Fibroblast of lung (primary cell): ENCODE results near the gene KCNJ10. TPM values are rescaled to one million over a fixed set of nuclear protein-coding genes. Genes with fewer than 3 reads are reported as not detected.

Source experiments
- DNase-seq, 2 donors: peaks; one replicate each; pipeline versions ENCODE4 v3.0.0 to v3.0.0-alpha.2; 2010; ENCODE audit warnings: low read depth in 2 of 2
- H2AFZ ChIP-seq: 2 replicates; pipeline ENCODE4 v1.5.1; 2012; ENCODE audit warnings: low read length, control low read depth, inconsistent platforms
- H3K27ac ChIP-seq: 2 replicates; pipeline ENCODE4 v1.5.1; 2011; ENCODE audit warnings: low read length, control low read depth; ENCODE audit not compliant: insufficient read depth
- H3K27me3 ChIP-seq: 2 replicates; pipeline ENCODE4 v1.5.1; 2011; ENCODE audit warnings: mild to moderate bottlenecking, low read length; ENCODE audit not compliant: control insufficient read depth, insufficient read depth
- H3K36me3 ChIP-seq: 2 replicates; pipeline ENCODE4 v1.5.1; 2011; ENCODE audit warnings: low read length; ENCODE audit not compliant: control insufficient read depth, insufficient read depth
- H3K4me1 ChIP-seq: 2 replicates; pipeline ENCODE4 v1.5.1; 2011; ENCODE audit warnings: low read length; ENCODE audit not compliant: control insufficient read depth, insufficient read depth; ENCODE audit errors: extremely low read depth
- H3K4me2 ChIP-seq: 2 replicates; pipeline ENCODE4 v1.5.1; 2011; ENCODE audit warnings: low read length, control low read depth; ENCODE audit not compliant: insufficient read depth; ENCODE audit errors: extremely low read depth
- H3K4me3 ChIP-seq, 4 experiments: fragments of 200-600 bp in 1 of 4; sonication (generic) in 1 of 4; replicated peaks in 1 of 4; 2 replicates each; pipeline ENCODE4 v1.5.1; 2011 to 2016; ENCODE audit warnings: low read length in 4 of 4, low read depth in 3 of 4, mild to moderate bottlenecking in 3 of 4, control low read depth in 2 of 4, inconsistent platforms in 1 of 4, mixed read lengths in 1 of 4; ENCODE audit not compliant: insufficient read depth in 1 of 4; ENCODE audit errors: control extremely low read depth in 1 of 4
- H3K79me2 ChIP-seq: 2 replicates; pipeline ENCODE4 v1.5.1; 2012; ENCODE audit warnings: mild to moderate bottlenecking, low read length, inconsistent platforms; ENCODE audit not compliant: control insufficient read depth, insufficient read depth
- H3K9ac ChIP-seq: 2 replicates; pipeline ENCODE4 v1.5.1; 2011; ENCODE audit warnings: mild to moderate bottlenecking, low read length, control low read depth; ENCODE audit not compliant: insufficient read depth
- H3K9me3 ChIP-seq: 2 replicates; pipeline ENCODE4 v1.5.1; 2012; ENCODE audit warnings: low read depth, low read length; ENCODE audit not compliant: control insufficient read depth, insufficient read depth
- H4K20me1 ChIP-seq: 2 replicates; pipeline ENCODE4 v1.5.1; 2011; ENCODE audit warnings: low read length; ENCODE audit not compliant: control insufficient read depth, insufficient read depth; ENCODE audit errors: extremely low read depth
- EZH2 ChIP-seq: IDR thresholded peaks from 2 replicates; pipeline ENCODE4 v1.5.1; 2012; ENCODE audit warnings: low read length, control low read depth, mild to moderate bottlenecking; ENCODE audit errors: missing control alignments
- polyA plus RNA-seq, 2 donors: library from polyadenylated mRNA; depleted of rRNA in 1 of 2; stranded (reverse) in 1 of 2; unstranded in 1 of 2; fragments of >200 nt; gene quantifications; 2 replicates each; pipeline ENCODE4 v1.2.1, GENCODE V29; 2011 to 2012; ENCODE audit warnings: missing spikeins in 1 of 2
- total RNA-seq: library from RNA; depleted of rRNA; stranded (reverse); fragments of >200 nt; gene quantifications from 2 replicates; pipeline ENCODE4 v1.2.1, GENCODE V29; 2014
- TF ChIP-seq, protein P1 (sequence below), 2 donors: IDR thresholded peaks in 1 of 2; conservative IDR thresholded peaks in 1 of 2; 1 replicate in 1 of 2; 2 replicates in 1 of 2; pipeline ENCODE4 v1.5.1; 2011 to 2012; ENCODE audit warnings: low read length in 2 of 2, control low read depth in 1 of 2, inconsistent platforms in 1 of 2, low read depth in 1 of 2, mild to moderate bottlenecking in 1 of 2

The KCNJ10 gene
- total and polyA plus RNA-seq, 2 donors (not counting 1 experiment from before 2014, with no cell fraction given): not detected

DNA sequence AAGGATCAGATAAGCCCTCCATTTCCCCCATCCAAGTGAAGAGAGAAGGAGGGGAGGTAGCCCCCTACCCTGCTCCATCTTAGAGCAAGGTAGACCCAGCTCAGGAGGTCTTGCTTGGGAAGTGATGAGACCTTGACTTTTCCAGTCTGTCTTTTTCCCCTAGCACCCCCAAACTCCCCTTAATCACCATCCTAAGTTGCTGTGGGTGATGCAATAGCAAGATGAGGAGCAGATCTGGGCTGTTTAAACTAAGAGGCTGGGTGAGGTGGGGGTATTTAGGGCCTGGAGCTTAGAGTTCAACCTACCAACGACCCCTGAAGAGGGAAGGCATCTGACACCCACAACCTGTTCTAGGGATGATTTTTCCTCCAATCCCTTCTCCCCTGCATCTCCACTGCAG, 47.3 kb upstream of the KCNJ10 start:
- Histone ChIP-seq H3K4me2 (no peak overlapping the region), H3K4me3 (peak overlapping the region in 1 of 4 experiments; percentile 64), H3K4me1 (no peaks in the 10 kb centered on the region), H3K79me2 (no peaks in the 10 kb centered on the region), H3K9me3 (no peaks in the 10 kb centered on the region), H3K27me3 (peaks cover 34% of the 10 kb centered on the region), H4K20me1 (no peaks in the 10 kb centered on the region), H3K9ac (no peak overlapping the region), H2AFZ (no peak overlapping the region), H3K36me3 (no peaks in the 10 kb centered on the region), H3K27ac (no peak overlapping the region)
- TF ChIP-seq, protein P1, sequence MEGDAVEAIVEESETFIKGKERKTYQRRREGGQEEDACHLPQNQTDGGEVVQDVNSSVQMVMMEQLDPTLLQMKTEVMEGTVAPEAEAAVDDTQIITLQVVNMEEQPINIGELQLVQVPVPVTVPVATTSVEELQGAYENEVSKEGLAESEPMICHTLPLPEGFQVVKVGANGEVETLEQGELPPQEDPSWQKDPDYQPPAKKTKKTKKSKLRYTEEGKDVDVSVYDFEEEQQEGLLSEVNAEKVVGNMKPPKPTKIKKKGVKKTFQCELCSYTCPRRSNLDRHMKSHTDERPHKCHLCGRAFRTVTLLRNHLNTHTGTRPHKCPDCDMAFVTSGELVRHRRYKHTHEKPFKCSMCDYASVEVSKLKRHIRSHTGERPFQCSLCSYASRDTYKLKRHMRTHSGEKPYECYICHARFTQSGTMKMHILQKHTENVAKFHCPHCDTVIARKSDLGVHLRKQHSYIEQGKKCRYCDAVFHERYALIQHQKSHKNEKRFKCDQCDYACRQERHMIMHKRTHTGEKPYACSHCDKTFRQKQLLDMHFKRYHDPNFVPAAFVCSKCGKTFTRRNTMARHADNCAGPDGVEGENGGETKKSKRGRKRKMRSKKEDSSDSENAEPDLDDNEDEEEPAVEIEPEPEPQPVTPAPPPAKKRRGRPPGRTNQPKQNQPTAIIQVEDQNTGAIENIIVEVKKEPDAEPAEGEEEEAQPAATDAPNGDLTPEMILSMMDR (conservative IDR thresholded peaks at IDR 0.05 in 1 of 2, IDR thresholded peaks at IDR 0.05 in 1 of 2; ENCODE audit: low read depth in 1 of 2, low read length in 2 of 2): no peak
- no peak for TF ChIP-seq EZH2
- DNase-seq: no peak

DNA sequence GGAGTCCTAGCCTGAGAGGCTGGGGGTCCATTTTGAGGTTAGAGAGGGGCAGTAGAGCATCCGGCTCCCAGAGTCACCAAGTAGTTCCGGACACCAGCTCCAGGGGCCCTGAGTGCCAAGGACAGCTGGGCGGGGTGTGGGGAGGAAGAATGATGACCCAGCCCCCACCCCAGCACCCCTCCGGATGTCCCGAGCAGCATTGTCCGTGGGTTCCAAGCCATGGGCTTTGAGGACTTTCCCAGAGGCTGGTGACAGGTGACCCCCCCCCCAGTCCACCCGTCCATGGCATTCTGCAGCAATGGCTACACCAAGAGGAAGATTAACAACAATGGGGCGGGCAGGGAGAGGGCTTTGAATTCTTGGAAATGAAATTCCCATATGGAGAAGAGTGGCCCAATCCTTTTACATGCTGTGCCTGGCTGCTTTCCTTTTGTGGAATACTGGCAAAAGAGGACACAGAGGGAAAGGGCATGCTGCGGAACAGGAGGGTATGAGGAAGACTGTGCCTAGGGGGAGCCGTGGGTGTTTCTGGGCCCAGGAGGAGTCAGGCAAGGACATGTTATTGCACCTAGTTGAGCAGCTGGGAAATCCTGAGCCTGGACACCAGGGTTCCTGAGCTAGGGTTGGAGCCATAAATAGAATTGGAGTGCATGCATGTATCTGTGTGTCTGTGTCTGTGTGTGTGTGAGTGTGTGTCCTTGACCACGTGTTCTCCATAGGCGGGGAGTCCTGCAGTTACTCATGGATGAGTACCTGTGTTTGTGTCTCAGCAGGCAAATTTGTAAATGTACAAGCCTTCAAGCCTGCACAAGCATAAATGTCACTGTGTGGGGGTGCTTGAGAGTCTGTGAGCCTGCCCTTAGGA, 46.6 kb upstream of the KCNJ10 start:
- Histone ChIP-seq H3K36me3 (no peaks in the 10 kb centered on the region), H3K79me2 (no peaks in the 10 kb centered on the region), H3K9me3 (no peaks in the 10 kb centered on the region), H2AFZ (no peak overlapping the region), H3K27ac (no peak overlapping the region), H3K27me3 (peaks cover 34% of the 10 kb centered on the region), H3K4me3 (peak overlapping the region in 1 of 4 experiments; percentile 64), H3K4me1 (no peaks in the 10 kb centered on the region), H3K9ac (no peak overlapping the region), H4K20me1 (no peaks in the 10 kb centered on the region), H3K4me2 (no peak overlapping the region)
- peak; percentile 52 to 67 for DNase-seq
- no peak for TF ChIP-seq EZH2
- TF ChIP-seq, protein P1 (conservative IDR thresholded peaks at IDR 0.05 in 1 of 2, IDR thresholded peaks at IDR 0.05 in 1 of 2; ENCODE audit: low read depth in 1 of 2, low read length in 2 of 2): no peak

DNA sequence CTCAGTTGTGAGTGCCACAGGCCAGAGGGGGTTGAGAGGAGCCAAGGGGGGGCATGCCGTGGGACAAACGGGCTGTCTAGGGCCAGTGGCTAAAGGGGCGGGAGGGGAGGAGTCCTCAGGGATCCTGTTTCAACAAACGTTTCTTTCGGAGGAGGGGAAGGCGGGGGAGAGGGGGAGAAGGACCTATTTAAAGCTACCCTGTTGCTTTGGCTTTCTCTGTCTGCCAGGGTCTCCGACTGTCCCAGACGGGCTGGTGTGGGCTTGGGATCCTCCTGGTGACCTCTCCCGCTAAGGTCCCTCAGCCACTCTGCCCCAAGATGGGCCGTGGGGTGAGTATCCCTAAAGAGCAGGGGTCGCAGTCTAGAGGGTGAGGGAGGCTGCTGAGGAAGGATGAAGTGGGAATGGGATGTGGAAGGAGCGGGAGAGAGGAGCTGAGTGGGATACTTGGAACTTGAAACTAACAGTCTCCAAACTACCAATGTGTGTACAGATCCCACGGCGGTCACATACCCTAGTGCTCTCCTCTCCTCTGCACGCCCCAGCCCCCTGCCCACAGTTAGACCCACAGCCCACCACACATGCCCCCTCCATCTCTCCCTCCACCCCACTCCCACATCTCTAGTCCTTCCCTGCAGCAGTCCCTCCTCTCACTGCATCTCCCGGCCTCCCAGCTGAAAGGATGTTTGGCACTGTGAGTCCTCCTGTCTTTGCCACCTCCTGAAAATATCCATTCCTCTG, 45.8 kb upstream of the KCNJ10 start, which contains the start of gene ATP1A2:
ATP1A2 (plus strand) TSS at position 215 of the 738 bp plus-strand sequence; CDS start at position 318, 103 bp downstream.
- Histone ChIP-seq H3K79me2 (no peaks in the 10 kb centered on the region), H3K36me3 (no peaks in the 10 kb centered on the region), H4K20me1 (no peaks in the 10 kb centered on the region), H3K4me1 (no peaks in the 10 kb centered on the region), H3K9ac (no peak within 1 kb of the TSS), H3K4me3 (peak within 1 kb of the TSS in 1 of 4 experiments; percentile 64), H3K27me3 (peaks cover 34% of the 10 kb centered on the region), H3K9me3 (no peaks in the 10 kb centered on the region), H2AFZ (no peak within 1 kb of the TSS), H3K27ac (no peak within 1 kb of the TSS), H3K4me2 (no peak within 1 kb of the TSS)
- no peak for TF ChIP-seq EZH2
- TF ChIP-seq, protein P1 (conservative IDR thresholded peaks at IDR 0.05 in 1 of 2, IDR thresholded peaks at IDR 0.05 in 1 of 2; ENCODE audit: low read depth in 1 of 2, low read length in 2 of 2): no peak
- DNase-seq: peak in 1 of 2 donors; percentile 39
